ENCODE data around the gene TM9SF1.

GRCh38 chr14:24159777-24160498 is 35.3 kb downstream of the TM9SF1 start:
- TF ChIP-seq L3MBTL2 (conservative IDR thresholded peaks at IDR 0.05): no peak
- no peak for TF ChIP-seq SP1 (IDR thresholded peaks at IDR 0.05)
- no peak for TF ChIP-seq TARDBP (IDR thresholded peaks at IDR 0.05)
- no peak for TF ChIP-seq PKNOX1 (IDR thresholded peaks at IDR 0.05)
- no peak for TF ChIP-seq NFRKB (IDR thresholded peaks at IDR 0.05)
- no peak for TF ChIP-seq FOXM1 (IDR thresholded peaks at IDR 0.05; ENCODE audit: borderline replicate concordance)
- no peak for TF ChIP-seq FOXK2 (IDR thresholded peaks at IDR 0.05)
- TF ChIP-seq ARNT (IDR thresholded peaks at IDR 0.05): no peak
- TF ChIP-seq BHLHE40 (IDR thresholded peaks at IDR 0.05; ENCODE audit: borderline replicate concordance): no peak
- TF ChIP-seq HDGF (IDR thresholded peaks at IDR 0.05; ENCODE audit: borderline replicate concordance): no peak
- no peak for TF ChIP-seq FOXA1 (IDR thresholded peaks at IDR 0.05)
- no peak for TF ChIP-seq CTBP1 (IDR thresholded peaks at IDR 0.05; ENCODE audit: borderline replicate concordance)
- no peak for TF ChIP-seq ELF4 (IDR thresholded peaks at IDR 0.05)
- TF ChIP-seq SUZ12 (IDR thresholded peaks at IDR 0.05): no peak
